Liver (tissue), 9 donors: Measurements from ENCODE around the gene TCF25. TPM values are rescaled to one million over a fixed set of nuclear protein-coding genes. Genes with fewer than 3 reads are reported as not detected.

Source experiments
- DNase-seq: peaks from one replicate; pipeline ENCODE4 v3.0.0-alpha.2; 2017; ENCODE audit warnings: low spot score
- H3K27ac ChIP-seq, 2 donors: one replicate each; pipeline ENCODE4 v1.7.0; 2013; ENCODE audit warnings: inconsistent platforms in 2 of 2, low read length in 2 of 2, control low read depth in 1 of 2, low read depth in 1 of 2, mild to moderate bottlenecking in 1 of 2
- H3K27me3 ChIP-seq, 4 donors: one replicate each; pipeline versions ENCODE4 v1.6.1 to v1.7.0; 2013; ENCODE audit warnings: low read length in 3 of 4, inconsistent platforms in 1 of 4, mild to moderate bottlenecking in 1 of 4, moderate library complexity in 1 of 4; ENCODE audit not compliant: control insufficient read depth in 4 of 4, insufficient read depth in 4 of 4
- H3K36me3 ChIP-seq, 4 donors: one replicate each; pipeline versions ENCODE4 v1.6.1 to v1.7.0; 2013; ENCODE audit warnings: low read length in 3 of 4, mild to moderate bottlenecking in 3 of 4, low read depth in 1 of 4, moderate library complexity in 1 of 4; ENCODE audit not compliant: control insufficient read depth in 4 of 4, insufficient read depth in 3 of 4
- H3K4me1 ChIP-seq, 4 donors: one replicate each; pipeline versions ENCODE4 v1.6.1 to v1.7.0; 2013; ENCODE audit warnings: low read length in 3 of 4, mild to moderate bottlenecking in 3 of 4, moderate library complexity in 1 of 4; ENCODE audit not compliant: control insufficient read depth in 4 of 4, insufficient read depth in 4 of 4
- H3K4me3 ChIP-seq, 3 donors: one replicate each; pipeline versions ENCODE4 v1.6.1 to v1.7.0; 2013; ENCODE audit warnings: low read length in 3 of 3, control low read depth in 1 of 3, low read depth in 1 of 3, mild to moderate bottlenecking in 1 of 3
- H3K9ac ChIP-seq, 2 donors: one replicate each; pipeline ENCODE4 v1.7.0; 2013; ENCODE audit warnings: low read length in 2 of 2, mild to moderate bottlenecking in 2 of 2, moderate library complexity in 2 of 2, control low read depth in 1 of 2, low read depth in 1 of 2
- H3K9me3 ChIP-seq, 4 donors: one replicate each; pipeline versions ENCODE4 v1.6.1 to v1.7.0; 2013; ENCODE audit warnings: low read length in 3 of 4; ENCODE audit not compliant: control insufficient read depth in 4 of 4
- EGR1 ChIP-seq, 2 donors: IDR thresholded peaks; 2 replicates each; pipeline ENCODE4 v1.6.1; 2016 to 2018; ENCODE audit warnings: antibody characterized with exemption in 2 of 2, low read depth in 2 of 2
- FOXA1 ChIP-seq: IDR thresholded peaks from 2 replicates; pipeline ENCODE4 v1.6.1; 2016; ENCODE audit warnings: antibody characterized with exemption
- FOXA2 ChIP-seq: IDR thresholded peaks from 2 replicates; pipeline ENCODE4 v1.6.1; 2016; ENCODE audit warnings: antibody characterized with exemption
- GABPA ChIP-seq, 2 donors: IDR thresholded peaks in 1 of 2; conservative IDR thresholded peaks in 1 of 2; 2 replicates each; pipeline ENCODE4 v1.6.1; 2016; ENCODE audit warnings: antibody characterized with exemption in 2 of 2, mild to moderate bottlenecking in 1 of 2, moderate library complexity in 1 of 2
- HNF4A ChIP-seq, 2 donors: conservative IDR thresholded peaks; 2 replicates each; pipeline ENCODE4 v1.6.1; 2016; ENCODE audit warnings: antibody characterized with exemption in 2 of 2, mild to moderate bottlenecking in 2 of 2
- HNF4G ChIP-seq: IDR thresholded peaks from 2 replicates; pipeline ENCODE4 v1.6.1; 2016; ENCODE audit warnings: antibody characterized with exemption
- JUND ChIP-seq, 2 donors: IDR thresholded peaks; 2 replicates each; pipeline ENCODE4 v1.6.1; 2016; ENCODE audit warnings: antibody characterized with exemption in 2 of 2
- NR2F2 ChIP-seq: IDR thresholded peaks from 2 replicates; pipeline ENCODE4 v1.6.1; 2016; ENCODE audit warnings: antibody characterized with exemption
- RAD21 ChIP-seq, 2 donors: IDR thresholded peaks; 2 replicates each; pipeline ENCODE4 v1.6.1; 2016; ENCODE audit warnings: antibody characterized with exemption in 2 of 2, mild to moderate bottlenecking in 2 of 2
- RXRA ChIP-seq, 2 donors: IDR thresholded peaks; 2 replicates each; pipeline ENCODE4 v1.6.1; 2017 to 2018; ENCODE audit warnings: antibody characterized with exemption in 2 of 2, mild to moderate bottlenecking in 1 of 2
- SP1 ChIP-seq: IDR thresholded peaks from 2 replicates; pipeline ENCODE4 v1.6.1; 2018; ENCODE audit warnings: antibody characterized with exemption, mild to moderate bottlenecking
- TAF1 ChIP-seq: conservative IDR thresholded peaks from 2 replicates; pipeline ENCODE4 v1.6.1; 2016; ENCODE audit warnings: antibody characterized with exemption, mild to moderate bottlenecking
- YY1 ChIP-seq: IDR thresholded peaks from 2 replicates; pipeline ENCODE4 v1.6.1; 2016; ENCODE audit warnings: antibody characterized with exemption, mild to moderate bottlenecking
- WGBS: extraction: QIAGEN DNeasy Blood & Tissue Kit; methylation state at CpG from one replicate; pipeline ENCODE4 v1.1.7; 2013; 5-methylcytosine and 5-hydroxymethylcytosine counted together
- polyA plus RNA-seq, 2 donors: library from polyadenylated mRNA; stranded (reverse) in 1 of 2; unstranded in 1 of 2; fragments of 200-250 nt in 1 of 2; fragments of >200 nt in 1 of 2; fragmentation: Nextera tagmentation in 1 of 2; extraction: Ambion mirVana in 1 of 2; gene quantifications; one replicate each; pipeline versions ENCODE4 v1.2.1 to v1.2.3, GENCODE V29; 2013 to 2015
- total RNA-seq, 2 donors: library from RNA; depleted of rRNA; stranded (reverse); fragments of >200 nt; gene quantifications; one replicate each; pipeline ENCODE4 v1.2.3, GENCODE V29; 2014
- TF ChIP-seq, protein P1 (sequence below): IDR thresholded peaks from 2 replicates; pipeline ENCODE4 v1.6.1; 2016; ENCODE audit warnings: antibody characterized with exemption
- TF ChIP-seq, protein P2 (sequence below): IDR thresholded peaks from 2 replicates; pipeline ENCODE4 v1.6.1; 2016; ENCODE audit warnings: antibody characterized with exemption
- TF ChIP-seq, protein P3 (sequence below): IDR thresholded peaks from 2 replicates; pipeline ENCODE4 v1.6.1; 2016; ENCODE audit warnings: antibody characterized with exemption
- TF ChIP-seq, protein P4 (sequence below): fragments of 150-350 bp; IDR thresholded peaks from 2 replicates; pipeline ENCODE4 v1.5.1; 2017; ENCODE audit warnings: improper control_type of control experiment, low read depth, low read length; ENCODE audit not compliant: missing input control
- TF ChIP-seq, protein P5 (sequence below): IDR thresholded peaks from 2 replicates; pipeline ENCODE4 v1.6.1; 2016; ENCODE audit warnings: antibody characterized with exemption, mild to moderate bottlenecking
- donor health status: healthy.
- donor health status: healthy.
- donor health status: healthy.
- donor health status: healthy.
- donor health status: healthy.

TCF25 gene
- total and polyA plus RNA-seq, 4 donors: 59.6 to 98.8 (median 76.8) TPM

DNA sequence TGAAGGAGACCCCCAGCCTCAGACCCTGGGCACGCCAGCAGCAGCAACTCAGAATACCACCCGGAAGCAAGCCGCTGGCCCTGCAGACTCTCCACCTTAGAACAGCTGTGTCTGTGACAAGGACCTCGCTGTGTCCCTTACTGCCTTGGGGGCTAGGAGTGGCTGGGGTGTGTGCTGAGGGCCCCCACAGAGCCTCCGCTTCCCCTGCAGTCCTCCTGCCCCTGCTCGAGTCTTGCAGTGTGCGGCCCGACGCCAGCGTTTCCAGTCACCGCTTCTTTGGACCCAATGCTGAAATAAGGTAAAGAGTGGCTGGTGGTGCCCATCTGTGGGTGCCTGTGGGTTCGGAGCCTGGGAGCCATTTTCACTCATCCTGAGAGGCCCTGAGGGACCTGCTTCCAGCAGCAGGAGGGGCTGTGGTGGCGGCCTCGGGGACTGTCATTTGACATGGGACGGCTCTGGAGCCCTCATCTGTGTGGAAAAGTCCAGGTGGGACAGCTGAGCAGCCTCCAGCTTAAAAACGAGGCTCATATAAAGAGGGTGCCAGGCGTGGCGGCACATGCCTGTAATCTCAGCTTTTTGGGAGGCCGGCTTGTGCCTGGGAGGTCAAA, 30.6 kb downstream of the TCF25 start (continued):
- TF ChIP-seq SP1: no peak
- TF ChIP-seq FOXA1: no peak
- TF ChIP-seq RAD21 (IDR thresholded peaks at IDR 0.05): no peak
- TF ChIP-seq HNF4A (conservative IDR thresholded peaks at IDR 0.05): no peak
- TF ChIP-seq RXRA (IDR thresholded peaks at IDR 0.05): no peak
- TF ChIP-seq FOXA2: no peak
- TF ChIP-seq, protein P1, sequence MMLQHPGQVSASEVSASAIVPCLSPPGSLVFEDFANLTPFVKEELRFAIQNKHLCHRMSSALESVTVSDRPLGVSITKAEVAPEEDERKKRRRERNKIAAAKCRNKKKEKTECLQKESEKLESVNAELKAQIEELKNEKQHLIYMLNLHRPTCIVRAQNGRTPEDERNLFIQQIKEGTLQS: no peak
- TF ChIP-seq YY1: no peak
- no peak for TF ChIP-seq HNF4G

DNA sequence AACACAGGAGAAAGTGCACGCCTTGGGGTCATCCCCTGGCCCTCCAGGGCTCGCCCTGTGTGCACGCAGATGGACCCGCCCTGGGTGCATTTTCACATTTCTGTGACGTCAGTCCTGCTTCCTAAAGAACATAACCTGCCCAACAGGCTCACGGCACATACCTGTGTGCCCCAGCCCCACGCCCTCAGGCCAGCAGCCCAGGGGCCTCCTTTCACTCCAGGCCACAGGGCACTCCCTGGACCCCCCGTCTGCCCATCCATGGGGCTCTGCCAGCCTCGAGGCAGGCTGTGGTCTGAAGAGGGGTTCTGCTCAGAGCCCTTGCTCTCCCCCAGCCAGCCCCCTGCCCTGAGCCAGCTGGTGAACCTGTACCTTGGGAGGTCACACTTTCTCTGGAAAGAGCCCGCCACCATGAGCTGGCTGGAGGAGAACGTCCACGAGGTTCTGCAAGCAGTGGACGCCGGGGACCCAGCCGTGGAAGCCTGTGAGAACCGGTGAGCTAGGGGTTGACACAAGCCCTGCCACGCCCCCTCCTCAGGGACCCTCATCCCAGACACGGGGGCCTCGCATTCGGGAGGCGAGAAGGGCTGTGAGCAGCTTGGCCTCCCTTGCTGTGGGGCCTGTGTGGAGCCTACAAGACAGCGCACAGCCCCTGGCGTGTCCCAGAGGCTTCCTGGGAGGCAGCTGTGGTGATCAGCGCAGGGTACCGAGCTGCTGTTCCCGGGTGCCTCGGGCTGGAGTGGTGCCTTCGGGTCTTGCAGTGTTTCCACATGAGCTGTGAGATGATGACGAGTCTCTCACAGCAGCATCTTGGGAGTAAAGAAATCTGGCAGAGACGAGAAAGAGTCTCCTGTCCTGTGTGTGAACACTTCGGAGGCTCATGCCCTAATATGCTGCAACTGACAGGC, 31.5 kb downstream of the TCF25 start:
- TF ChIP-seq FOXA2 (no peak), RAD21 (IDR thresholded peaks at IDR 0.05) (no peak), RXRA (IDR thresholded peaks at IDR 0.05) (no peak), SP1 (no peak), TAF1 (no peak)
- TF ChIP-seq, protein P1: no peak
- TF ChIP-seq, protein P2, sequence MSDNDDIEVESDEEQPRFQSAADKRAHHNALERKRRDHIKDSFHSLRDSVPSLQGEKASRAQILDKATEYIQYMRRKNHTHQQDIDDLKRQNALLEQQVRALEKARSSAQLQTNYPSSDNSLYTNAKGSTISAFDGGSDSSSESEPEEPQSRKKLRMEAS: no peak
- H3K9me3 ChIP-seq: no peaks in the 10 kb centered on the region
- no peak overlapping the region for H3K4me3 ChIP-seq
- no peaks in the 10 kb centered on the region for H3K27me3 ChIP-seq
- DNase-seq: no peak
- H3K27ac ChIP-seq: no peak overlapping the region
- WGBS: 93% methylated on average over 31 of the region's 31 CpGs
- peaks cover 18 to 66% (median 32%) of the 10 kb centered on the region in 4 donors for H3K36me3 ChIP-seq
- no peak overlapping the region for H3K9ac ChIP-seq
- H3K4me1 ChIP-seq: no peaks in the 10 kb centered on the region

DNA sequence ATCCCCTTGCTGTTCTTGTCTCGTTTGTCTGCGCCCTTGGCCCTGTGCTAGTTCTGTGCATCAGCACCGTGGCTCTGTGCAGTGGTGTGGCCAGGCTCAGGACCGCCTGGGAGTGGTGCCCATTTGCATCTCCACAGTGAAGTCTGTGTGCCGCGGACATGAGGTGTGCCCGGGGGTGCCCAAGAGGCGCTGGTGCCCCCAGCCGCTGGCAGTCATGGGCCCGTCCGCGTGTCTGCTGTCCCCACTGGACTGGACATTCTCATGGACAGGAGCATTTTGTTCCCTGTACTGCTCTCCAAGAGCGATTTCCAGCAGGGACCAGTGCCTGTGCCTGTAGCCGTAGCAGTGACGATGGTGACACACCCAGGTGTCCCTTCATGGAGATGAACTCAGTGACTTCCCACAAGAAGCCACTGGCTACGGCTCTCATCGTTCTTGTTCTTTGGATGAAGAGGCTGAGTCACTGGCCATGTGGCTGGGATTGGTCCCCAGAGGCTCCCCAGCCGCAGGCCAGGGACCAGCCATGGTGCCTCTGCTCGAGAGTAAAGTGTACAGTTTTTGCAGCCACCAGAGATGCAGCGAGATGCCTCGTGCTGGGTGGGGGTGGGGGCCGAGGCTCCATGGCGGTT, 32.2 kb downstream of the TCF25 start:
- H3K9ac ChIP-seq: no peak overlapping the region
- H3K4me1 ChIP-seq: no peaks in the 10 kb centered on the region
- no peaks in the 10 kb centered on the region for H3K27me3 ChIP-seq
- no peak for DNase-seq
- no peaks in the 10 kb centered on the region for H3K9me3 ChIP-seq
- H3K4me3 ChIP-seq: no peak overlapping the region
- H3K27ac ChIP-seq: no peak overlapping the region
- TF ChIP-seq, protein P3, sequence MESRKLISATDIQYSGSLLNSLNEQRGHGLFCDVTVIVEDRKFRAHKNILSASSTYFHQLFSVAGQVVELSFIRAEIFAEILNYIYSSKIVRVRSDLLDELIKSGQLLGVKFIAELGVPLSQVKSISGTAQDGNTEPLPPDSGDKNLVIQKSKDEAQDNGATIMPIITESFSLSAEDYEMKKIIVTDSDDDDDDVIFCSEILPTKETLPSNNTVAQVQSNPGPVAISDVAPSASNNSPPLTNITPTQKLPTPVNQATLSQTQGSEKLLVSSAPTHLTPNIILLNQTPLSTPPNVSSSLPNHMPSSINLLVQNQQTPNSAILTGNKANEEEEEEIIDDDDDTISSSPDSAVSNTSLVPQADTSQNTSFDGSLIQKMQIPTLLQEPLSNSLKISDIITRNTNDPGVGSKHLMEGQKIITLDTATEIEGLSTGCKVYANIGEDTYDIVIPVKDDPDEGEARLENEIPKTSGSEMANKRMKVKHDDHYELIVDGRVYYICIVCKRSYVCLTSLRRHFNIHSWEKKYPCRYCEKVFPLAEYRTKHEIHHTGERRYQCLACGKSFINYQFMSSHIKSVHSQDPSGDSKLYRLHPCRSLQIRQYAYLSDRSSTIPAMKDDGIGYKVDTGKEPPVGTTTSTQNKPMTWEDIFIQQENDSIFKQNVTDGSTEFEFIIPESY: no peak
- TF ChIP-seq, protein P2: no peak
- TF ChIP-seq, protein P1: no peak
- no peak for TF ChIP-seq GABPA (IDR thresholded peaks at IDR 0.05 in 1 of 2, conservative IDR thresholded peaks at IDR 0.05 in 1 of 2)
- no peak for TF ChIP-seq TAF1
- no peak for TF ChIP-seq FOXA1
- no peak for TF ChIP-seq EGR1 (IDR thresholded peaks at IDR 0.05; ENCODE audit: low read depth in 2 of 2)
- TF ChIP-seq HNF4A (conservative IDR thresholded peaks at IDR 0.05): no peak
- no peak for TF ChIP-seq JUND (IDR thresholded peaks at IDR 0.05)
- no peak for TF ChIP-seq HNF4G
- TF ChIP-seq, protein P4, sequence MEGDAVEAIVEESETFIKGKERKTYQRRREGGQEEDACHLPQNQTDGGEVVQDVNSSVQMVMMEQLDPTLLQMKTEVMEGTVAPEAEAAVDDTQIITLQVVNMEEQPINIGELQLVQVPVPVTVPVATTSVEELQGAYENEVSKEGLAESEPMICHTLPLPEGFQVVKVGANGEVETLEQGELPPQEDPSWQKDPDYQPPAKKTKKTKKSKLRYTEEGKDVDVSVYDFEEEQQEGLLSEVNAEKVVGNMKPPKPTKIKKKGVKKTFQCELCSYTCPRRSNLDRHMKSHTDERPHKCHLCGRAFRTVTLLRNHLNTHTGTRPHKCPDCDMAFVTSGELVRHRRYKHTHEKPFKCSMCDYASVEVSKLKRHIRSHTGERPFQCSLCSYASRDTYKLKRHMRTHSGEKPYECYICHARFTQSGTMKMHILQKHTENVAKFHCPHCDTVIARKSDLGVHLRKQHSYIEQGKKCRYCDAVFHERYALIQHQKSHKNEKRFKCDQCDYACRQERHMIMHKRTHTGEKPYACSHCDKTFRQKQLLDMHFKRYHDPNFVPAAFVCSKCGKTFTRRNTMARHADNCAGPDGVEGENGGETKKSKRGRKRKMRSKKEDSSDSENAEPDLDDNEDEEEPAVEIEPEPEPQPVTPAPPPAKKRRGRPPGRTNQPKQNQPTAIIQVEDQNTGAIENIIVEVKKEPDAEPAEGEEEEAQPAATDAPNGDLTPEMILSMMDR: no peak
- TF ChIP-seq, protein P5, sequence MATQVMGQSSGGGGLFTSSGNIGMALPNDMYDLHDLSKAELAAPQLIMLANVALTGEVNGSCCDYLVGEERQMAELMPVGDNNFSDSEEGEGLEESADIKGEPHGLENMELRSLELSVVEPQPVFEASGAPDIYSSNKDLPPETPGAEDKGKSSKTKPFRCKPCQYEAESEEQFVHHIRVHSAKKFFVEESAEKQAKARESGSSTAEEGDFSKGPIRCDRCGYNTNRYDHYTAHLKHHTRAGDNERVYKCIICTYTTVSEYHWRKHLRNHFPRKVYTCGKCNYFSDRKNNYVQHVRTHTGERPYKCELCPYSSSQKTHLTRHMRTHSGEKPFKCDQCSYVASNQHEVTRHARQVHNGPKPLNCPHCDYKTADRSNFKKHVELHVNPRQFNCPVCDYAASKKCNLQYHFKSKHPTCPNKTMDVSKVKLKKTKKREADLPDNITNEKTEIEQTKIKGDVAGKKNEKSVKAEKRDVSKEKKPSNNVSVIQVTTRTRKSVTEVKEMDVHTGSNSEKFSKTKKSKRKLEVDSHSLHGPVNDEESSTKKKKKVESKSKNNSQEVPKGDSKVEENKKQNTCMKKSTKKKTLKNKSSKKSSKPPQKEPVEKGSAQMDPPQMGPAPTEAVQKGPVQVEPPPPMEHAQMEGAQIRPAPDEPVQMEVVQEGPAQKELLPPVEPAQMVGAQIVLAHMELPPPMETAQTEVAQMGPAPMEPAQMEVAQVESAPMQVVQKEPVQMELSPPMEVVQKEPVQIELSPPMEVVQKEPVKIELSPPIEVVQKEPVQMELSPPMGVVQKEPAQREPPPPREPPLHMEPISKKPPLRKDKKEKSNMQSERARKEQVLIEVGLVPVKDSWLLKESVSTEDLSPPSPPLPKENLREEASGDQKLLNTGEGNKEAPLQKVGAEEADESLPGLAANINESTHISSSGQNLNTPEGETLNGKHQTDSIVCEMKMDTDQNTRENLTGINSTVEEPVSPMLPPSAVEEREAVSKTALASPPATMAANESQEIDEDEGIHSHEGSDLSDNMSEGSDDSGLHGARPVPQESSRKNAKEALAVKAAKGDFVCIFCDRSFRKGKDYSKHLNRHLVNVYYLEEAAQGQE: no peak
- no peak for TF ChIP-seq FOXA2
- no peak for TF ChIP-seq SP1
- TF ChIP-seq NR2F2: no peak
- peaks cover 18 to 62% (median 28%) of the 10 kb centered on the region in 4 donors for H3K36me3 ChIP-seq
- 96% methylated on average over 23 of the region's 23 CpGs for WGBS
